Measurements from ENCODE around the gene SPOCK1. TPM values are rescaled to one million over a fixed set of nuclear protein-coding genes. Genes with fewer than 3 reads are reported as not detected.

Gene SPOCK1
- total RNA-seq, 1 experiment from 2014 or later = 0.27 TPM

DNA sequence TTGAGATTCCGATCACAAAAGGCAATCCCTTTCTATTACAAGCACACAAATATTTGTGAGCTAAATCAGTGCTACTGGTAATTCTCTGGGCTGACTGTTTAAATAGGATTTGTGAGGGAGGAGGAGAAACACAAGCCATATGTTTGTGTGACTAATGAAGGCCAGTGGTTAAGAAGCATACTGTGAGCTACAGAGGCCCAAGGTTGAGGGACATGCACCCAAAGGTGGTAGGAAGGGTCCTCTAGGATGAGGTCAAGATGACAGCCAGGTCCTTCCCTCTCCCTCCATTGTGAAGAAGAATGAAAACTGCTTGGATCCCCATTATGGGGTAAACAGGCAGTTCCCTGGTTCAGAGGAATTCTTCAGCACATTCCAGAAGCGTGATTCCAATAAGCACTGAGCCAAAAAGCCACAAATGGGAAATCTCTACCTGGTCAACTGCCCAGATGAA lies 83.9 kb downstream of the SPOCK1 start (continued):
- TF ChIP-seq, protein P1, sequence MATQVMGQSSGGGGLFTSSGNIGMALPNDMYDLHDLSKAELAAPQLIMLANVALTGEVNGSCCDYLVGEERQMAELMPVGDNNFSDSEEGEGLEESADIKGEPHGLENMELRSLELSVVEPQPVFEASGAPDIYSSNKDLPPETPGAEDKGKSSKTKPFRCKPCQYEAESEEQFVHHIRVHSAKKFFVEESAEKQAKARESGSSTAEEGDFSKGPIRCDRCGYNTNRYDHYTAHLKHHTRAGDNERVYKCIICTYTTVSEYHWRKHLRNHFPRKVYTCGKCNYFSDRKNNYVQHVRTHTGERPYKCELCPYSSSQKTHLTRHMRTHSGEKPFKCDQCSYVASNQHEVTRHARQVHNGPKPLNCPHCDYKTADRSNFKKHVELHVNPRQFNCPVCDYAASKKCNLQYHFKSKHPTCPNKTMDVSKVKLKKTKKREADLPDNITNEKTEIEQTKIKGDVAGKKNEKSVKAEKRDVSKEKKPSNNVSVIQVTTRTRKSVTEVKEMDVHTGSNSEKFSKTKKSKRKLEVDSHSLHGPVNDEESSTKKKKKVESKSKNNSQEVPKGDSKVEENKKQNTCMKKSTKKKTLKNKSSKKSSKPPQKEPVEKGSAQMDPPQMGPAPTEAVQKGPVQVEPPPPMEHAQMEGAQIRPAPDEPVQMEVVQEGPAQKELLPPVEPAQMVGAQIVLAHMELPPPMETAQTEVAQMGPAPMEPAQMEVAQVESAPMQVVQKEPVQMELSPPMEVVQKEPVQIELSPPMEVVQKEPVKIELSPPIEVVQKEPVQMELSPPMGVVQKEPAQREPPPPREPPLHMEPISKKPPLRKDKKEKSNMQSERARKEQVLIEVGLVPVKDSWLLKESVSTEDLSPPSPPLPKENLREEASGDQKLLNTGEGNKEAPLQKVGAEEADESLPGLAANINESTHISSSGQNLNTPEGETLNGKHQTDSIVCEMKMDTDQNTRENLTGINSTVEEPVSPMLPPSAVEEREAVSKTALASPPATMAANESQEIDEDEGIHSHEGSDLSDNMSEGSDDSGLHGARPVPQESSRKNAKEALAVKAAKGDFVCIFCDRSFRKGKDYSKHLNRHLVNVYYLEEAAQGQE (IDR thresholded peaks at IDR 0.05; ENCODE audit: low read depth) = no peak
- TF ChIP-seq, protein P2, sequence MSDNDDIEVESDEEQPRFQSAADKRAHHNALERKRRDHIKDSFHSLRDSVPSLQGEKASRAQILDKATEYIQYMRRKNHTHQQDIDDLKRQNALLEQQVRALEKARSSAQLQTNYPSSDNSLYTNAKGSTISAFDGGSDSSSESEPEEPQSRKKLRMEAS (IDR thresholded peaks at IDR 0.05) = no peak
- TF ChIP-seq SIN3A (IDR thresholded peaks at IDR 0.05; ENCODE audit: low read depth) = no peak
- no peak for TF ChIP-seq FOSL1 (IDR thresholded peaks at IDR 0.05; ENCODE audit: low read depth)
- no peak for TF ChIP-seq YY1 (IDR thresholded peaks at IDR 0.05; ENCODE audit: extremely low read depth, insufficient replicate concordance, low read depth, low read length)
- no peak for TF ChIP-seq POLR2AphosphoS5 (IDR thresholded peaks at IDR 0.05; ENCODE audit: low read depth, low read length)
- TF ChIP-seq, protein P3, sequence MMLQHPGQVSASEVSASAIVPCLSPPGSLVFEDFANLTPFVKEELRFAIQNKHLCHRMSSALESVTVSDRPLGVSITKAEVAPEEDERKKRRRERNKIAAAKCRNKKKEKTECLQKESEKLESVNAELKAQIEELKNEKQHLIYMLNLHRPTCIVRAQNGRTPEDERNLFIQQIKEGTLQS (IDR thresholded peaks at IDR 0.05) = no peak
- TF ChIP-seq TCF7L2 (IDR thresholded peaks at IDR 0.05; ENCODE audit: borderline replicate concordance, extremely low read depth, insufficient read depth, insufficient read length) = no peak

DNA sequence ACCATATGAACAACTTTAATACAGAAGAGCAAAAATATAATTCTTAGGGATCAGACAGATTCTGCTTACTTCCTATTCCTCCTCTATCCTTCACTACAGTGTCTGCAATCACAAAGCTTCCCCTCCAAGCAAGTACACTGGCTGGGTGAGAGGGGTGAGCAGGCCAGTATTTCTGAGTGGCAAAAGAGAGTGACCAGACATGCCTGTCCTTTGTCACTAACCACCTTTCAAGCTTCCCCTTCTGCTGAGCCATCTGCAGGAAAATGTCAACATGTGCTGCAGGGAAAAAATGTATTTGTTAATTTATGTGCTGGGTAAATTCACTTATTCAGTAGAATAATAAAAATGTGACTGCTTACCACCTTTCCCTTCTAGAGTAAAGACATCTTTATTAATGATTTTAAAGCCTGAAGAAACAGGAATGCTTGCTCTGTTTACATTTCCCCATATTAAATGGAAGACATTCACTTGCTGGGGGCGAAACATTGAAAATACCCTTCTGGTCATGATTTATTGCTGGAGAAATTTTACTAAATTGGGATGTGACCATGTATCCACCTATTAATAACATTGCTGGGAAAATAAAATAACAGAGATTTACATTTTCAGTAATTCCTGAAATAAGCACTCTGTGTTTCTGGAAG lies 84.9 kb downstream of the SPOCK1 start:
- no peak overlapping the region for H3K4me3 ChIP-seq (replicated peaks in 1 of 2; ENCODE audit: low read depth in 1 of 2, low read length in 2 of 2)
- H2AFZ ChIP-seq (ENCODE audit: low read depth, low read length, poor library complexity, severe bottlenecking) = no peak overlapping the region
- H3K9me2 ChIP-seq (ENCODE audit: insufficient read depth) = no peaks in the 10 kb centered on the region
- CTCF ChIA-PET = no interaction called here
- H3K9ac ChIP-seq (ENCODE audit: low read length) = no peak overlapping the region
- no peak for TF ChIP-seq POLR2A (IDR thresholded peaks at IDR 0.05; ENCODE audit: borderline replicate concordance, extremely low read depth, insufficient read depth, insufficient read length)
- TF ChIP-seq RAD21 (IDR thresholded peaks at IDR 0.05; ENCODE audit: low read depth) = no peak
- no peak for TF ChIP-seq SP1 (IDR thresholded peaks at IDR 0.05; ENCODE audit: low read depth)
- no peak for TF ChIP-seq EZH2 (IDR thresholded peaks at IDR 0.05)
- peaks cover 13% of the 10 kb centered on the region for H3K27me3 ChIP-seq (ENCODE audit: insufficient read depth, low read length)
- H3K4me1 ChIP-seq (ENCODE audit: control insufficient read depth in 1 of 2, insufficient read depth in 2 of 2, low read length in 2 of 2) = no peaks in the 10 kb centered on the region
- H3K27ac ChIP-seq (ENCODE audit: low read depth, low read length) = no peak overlapping the region
- intact Hi-C loops (cut with micrococcal nuclease) = no loop called here
- DNase-seq (ENCODE audit: low read depth, low spot score) (no peak), ATAC-seq (no peak)
- H4K20me1 ChIP-seq (ENCODE audit: insufficient read depth) = no peaks in the 10 kb centered on the region
- no peaks in the 10 kb centered on the region for H3K9me3 ChIP-seq (ENCODE audit: control insufficient read depth in 1 of 2, insufficient read depth in 1 of 2, low read depth in 1 of 2, low read length in 2 of 2)
- RAD21 ChIA-PET (ENCODE audit: low non-redundant PET in 1 of 2, low total read pairs in 2 of 2, uncharacterized antibody in 2 of 2, unreplicated experiment in 2 of 2) = no interaction called here
- BruUV-seq (replicated peaks) = no TSS peak
- no peak overlapping the region for H3K4me2 ChIP-seq (ENCODE audit: low read length)
- H3K36me3 ChIP-seq (ENCODE audit: control insufficient read depth in 1 of 2, insufficient read depth in 2 of 2, low read length in 2 of 2) = no peaks in the 10 kb centered on the region
- no peaks in the 10 kb centered on the region for H3K79me2 ChIP-seq (ENCODE audit: insufficient read depth, low read length)
- POLR2A ChIA-PET = no interaction called here

Data from HCT116 (cell line).